SK-N-SH treated with all-trans-retinoic acid at 6 μM for 48 hours (cell line): Measurements from ENCODE around the gene TEAD4.

Source experiments
- ISL1 ChIP-seq: fragments of 250-450 bp; sonication (Bioruptor Pico); IDR thresholded peaks from 2 replicates; pipeline ENCODE4 v2.1.2; 2022; ENCODE audit warnings: mild to moderate bottlenecking, moderate library complexity
- ZFP3 ChIP-seq: fragments of 250-450 bp; sonication (Bioruptor Pico); IDR thresholded peaks from 2 replicates; pipeline ENCODE4 v1.5.0; 2020; ENCODE audit warnings: mild to moderate bottlenecking, moderate library complexity

- no peak for TF ChIP-seq ISL1 (CRISPR knock-in tag)
- TF ChIP-seq ZFP3 (CRISPR knock-in tag), result no peak
Observed at GRCh38 chr12:2936301-2936700, 22.9 kb upstream of the TEAD4 start.
